ENCODE measurements around the gene PPM1F.

PPM1F gene

DNA sequence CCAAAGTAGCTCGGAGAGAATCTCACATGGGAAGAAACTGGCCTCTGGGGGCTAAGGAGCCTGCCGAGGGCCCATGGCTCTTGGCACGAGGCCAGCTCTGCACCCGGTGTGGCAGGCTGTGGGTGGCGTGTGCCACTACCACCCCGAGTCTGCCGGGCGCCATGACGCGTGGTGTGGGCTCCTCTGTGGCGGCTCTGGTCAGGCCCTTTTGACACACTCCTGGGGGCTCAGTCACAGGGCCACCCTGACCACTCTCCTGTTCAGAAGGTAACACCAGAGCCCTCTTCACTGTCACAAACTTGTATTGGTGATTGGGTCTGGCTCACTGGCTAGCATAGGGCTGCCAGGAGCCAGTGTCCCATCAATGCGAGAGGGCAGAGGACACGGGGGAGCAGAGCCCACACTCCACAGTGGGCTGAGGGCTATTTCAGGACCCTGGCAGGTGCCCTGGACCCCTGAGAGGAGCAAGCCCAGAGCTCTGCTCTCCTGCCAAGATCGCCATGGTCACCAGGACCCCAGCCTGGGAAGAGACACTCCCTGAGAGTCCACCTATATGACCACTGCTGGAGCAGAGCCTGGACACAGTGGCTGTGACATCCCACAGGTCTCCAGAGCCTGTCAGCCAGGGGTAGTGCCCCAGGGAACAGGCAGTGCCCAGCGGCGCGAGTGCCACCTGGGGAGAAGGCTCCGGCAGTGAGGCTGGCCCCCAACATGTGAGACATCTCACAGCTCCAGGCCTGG is 8.6 kb upstream of the PPM1F start:
- DNase-seq (ENCODE audit: low read depth in 2 of 2, low spot score in 1 of 2) = no peak

DNA sequence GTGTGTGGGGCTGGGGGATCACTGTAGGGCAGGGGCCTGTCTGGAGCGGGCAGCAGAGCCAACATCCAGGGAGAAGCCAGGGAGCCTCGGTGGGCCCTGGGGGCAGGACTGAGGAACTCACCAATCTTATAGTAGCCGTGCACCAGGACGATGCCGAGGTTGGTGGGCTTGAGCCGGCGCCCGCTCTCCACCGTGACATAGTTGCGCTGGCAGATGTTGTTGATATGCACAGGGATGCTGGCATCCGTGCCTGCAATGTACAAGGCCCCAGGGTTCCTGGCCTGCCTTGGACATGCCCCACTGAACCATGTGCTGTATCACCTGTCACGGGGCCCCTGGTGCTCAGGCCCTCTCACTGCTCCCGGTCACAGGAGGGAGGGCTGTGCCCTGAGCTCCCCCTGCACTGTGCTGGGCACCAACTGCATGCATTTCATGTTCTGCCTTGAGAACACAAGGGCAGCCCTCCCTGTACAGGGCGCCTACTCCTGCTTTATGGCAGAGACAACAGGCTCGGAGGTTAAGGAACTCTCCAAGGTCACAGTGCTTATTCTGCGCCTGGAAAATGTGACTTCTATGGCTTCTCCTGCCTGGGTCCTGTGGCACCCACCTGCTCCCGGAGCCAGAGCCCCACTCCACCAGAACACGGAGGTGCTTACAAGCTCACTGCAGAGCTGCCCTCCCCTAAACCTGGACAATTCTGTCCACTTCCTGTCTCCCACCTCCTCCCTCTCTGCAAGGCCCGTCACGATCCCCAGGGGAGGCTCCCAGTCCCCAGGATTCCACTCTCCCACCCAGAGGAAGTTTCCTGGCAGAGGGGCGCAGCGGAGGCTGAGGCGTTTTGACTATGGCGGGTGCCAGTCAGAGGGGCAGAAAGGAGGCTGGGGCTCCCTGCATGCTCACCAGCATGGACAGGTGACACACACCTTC is 7.8 kb upstream of the PPM1F start:
- DNase-seq (ENCODE audit: low read depth in 2 of 2, low spot score in 1 of 2) = no peak

DNA sequence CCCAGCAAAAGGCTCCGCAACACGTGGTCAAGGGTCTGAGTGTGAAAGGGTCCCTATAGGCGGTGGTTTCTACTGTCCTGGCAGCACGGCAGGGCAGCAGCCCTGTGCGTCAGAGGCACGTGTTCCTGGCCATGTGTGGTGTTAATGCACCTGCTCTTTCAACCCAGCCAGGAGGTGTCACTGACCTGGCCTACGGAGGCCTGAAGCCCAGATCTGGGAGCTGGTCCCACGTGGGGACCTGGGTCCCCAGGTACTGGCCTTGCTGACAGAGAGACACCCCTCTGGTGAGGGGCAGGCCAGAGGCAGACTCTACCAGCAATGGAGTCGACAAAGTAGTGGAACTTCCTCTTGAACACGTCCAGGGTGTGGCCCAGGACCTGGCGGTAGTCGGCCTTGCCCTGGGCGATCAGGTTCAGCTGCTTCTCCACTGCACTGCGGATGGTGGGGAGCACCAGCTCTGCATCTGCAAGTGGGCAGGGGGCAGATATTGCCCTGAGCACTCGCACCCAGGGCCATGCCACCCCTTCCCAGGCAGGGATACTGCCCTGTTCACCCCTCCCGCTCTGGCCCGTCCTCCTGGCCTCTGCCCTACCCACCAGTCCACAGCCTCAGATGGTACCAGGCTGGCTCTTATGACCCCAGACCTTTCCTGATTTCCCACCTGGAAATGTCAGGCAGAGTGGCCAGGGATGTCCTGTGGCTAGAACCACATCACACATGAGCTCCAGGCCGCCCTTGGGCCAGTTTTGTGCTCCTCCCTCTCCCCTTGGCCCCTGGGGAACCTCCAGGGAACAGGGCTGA is 6.8 kb upstream of the PPM1F start:
- no peak for DNase-seq (ENCODE audit: low read depth in 2 of 2, low spot score in 1 of 2)

DNA sequence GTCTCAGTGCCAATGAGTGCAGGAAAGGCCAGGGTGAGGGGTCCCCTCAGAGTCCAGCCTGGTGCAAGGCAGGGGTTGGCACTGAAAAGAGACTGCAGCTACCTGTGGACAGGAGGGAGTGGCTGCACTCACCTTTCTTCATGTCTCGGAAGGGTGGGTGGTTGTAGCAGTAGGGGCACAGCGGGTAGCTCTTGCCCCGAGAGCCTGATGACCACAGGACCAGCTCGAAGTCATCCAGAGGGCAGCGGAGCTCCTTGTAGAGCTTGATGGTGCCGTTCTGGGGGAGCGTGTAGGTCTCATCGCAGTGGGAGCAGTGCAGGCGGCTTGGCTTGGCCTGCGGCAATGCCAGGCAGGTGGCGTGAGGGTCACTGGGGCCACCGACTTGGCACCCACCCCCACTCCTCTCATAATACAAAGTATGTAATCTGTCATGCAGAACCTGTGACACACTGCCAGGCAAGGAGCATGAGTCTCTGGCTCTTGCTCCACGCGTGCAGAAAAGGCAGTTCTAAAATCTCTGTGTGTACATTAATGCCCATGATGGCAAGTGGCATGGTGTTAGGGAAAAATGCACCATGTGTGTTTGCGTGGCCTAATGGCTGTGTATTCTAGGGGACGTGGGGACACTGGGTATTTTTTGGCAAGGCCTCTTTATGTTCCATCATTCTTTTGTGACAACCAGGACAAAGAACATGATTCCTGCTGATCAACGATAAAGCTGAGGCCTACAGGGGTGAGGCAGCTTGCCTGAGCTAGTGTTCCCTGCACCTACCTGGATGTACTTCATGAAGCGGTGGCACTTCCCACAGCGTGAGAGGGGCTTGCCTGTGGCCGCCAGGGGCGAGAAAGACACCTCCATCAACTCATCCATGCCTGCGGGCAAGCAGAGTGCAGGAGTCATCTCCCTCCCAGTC is 6.0 kb upstream of the PPM1F start:
- no peak for DNase-seq (ENCODE audit: low read depth in 2 of 2, low spot score in 1 of 2)

DNA sequence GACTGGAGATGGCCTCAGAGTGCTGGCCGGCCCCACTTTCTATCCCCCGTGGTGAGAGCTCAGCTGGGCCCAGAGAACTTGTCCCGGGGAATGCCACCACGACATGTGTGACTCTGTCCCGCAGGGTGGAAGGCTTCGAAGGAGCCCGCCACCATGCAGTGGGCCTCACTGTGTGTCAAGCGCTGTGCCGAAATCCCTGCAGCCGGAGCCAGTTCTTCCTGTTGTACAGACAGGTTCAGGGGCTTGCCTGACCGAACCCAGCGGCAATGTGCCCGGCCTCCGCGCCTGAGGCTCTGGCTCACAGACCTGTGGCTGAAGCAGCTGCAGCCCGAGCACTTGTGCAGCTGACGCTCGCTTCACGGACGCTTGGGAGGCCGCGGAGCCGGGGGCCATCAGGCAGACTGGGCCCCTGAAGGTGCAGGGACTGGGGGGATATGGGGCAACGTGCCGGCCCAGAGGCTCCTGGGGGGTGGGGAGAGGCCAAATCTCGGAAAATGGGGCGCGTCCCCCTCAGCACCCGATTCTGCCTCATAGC is 650 bp downstream of the PPM1F start:
- DNase-seq (ENCODE audit: low read depth in 2 of 2, low spot score in 1 of 2) = no peak

DNA sequence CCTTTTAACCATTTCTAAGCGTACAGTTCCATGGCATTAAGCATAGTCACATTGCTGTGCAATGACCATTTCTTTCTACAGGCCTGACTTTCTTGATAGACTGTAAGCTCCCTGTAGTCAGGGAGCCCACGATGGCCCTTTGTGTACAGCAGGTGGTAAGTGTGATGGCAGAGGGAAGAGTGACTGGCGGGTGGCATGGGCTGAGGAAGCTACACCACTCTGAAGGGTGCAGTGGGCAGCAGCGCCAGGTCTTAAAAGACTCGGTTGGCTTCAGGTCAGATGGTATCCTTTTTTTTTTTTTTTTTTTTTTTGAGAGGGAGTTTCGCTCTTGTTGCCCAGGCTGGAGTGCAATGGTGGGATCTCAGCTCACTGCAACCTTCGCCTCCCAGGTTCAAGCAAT is 1.6 kb downstream of the PPM1F start:
- no peak for DNase-seq (ENCODE audit: low read depth in 2 of 2, low spot score in 1 of 2)

DNA sequence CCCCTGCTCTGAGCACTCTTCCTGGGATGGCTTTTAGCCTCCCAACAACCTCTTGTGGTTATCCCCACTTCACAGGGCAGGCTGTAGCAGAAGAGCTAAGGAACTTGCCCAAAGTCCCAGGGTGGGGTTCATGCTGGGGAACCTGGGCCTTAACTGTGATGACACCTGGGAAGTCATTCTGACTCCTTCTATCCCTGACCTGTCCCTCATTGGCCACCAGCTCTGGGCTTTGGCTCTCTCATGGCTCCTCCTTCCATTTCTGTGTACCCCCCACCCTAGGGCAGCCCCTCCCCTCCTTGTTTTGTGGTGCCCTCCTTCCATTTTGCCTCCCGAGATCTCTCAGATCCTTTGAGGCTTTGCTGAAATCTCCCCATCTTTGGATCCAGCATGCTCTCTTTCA is 2.7 kb downstream of the PPM1F start:
- DNase-seq (ENCODE audit: low read depth in 2 of 2, low spot score in 1 of 2) = no peak

DNA sequence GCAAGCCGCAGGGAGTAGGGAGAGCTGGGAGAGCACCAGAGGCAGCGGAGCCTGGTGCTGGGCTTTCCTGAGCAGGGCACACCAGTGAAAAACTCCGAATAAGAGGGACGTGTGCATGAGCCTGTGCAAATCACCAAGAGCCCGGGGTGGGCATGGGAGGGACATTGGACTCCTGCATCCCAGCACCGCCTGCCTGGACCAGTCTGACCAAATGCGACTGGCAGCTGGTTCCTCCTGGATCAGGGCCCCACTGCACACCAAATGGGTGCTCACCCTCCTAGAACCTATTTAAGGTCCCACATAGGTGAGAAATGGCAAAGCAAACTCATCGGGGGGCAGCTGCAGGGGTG is 3.1 kb downstream of the PPM1F start:
- no peak for DNase-seq (ENCODE audit: low read depth in 2 of 2, low spot score in 1 of 2)

DNA sequence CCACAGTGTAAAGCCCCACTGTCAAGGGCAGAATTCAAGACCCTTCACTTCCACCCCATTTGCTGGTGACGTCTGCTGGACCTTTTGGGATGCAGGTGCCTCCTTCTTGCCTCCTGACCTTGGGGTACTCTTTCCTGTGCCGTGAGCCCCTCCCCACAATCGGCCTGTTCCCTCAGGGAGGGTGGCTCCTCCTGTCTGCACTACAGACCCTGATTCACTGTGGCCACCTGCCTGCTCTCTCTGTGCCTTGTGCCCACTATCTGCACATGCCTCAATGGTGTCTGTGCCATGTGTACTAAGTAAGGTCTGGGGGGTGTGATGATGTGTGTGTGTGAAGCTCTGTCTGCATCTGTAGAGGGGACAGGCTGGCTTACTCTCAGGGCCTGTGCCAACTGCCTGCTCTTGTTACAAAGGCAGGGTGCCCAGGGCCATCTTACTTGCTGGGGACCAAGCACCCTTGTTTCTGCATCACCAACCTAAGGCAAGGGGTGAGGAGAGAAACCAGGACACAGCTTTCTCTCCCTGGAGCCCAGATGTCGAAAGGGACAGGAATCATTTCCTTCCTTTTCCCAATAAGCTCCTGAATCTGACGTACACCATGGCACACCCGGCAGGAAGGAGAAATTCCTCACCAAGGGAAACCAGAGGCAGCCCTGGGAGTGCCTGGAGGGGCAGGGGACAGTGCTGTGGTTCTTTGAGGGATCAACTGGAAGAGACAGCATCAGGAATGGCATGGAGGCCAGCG is 3.7 kb downstream of the PPM1F start:
- DNase-seq (ENCODE audit: low read depth in 2 of 2, low spot score in 1 of 2) = no peak

DNA sequence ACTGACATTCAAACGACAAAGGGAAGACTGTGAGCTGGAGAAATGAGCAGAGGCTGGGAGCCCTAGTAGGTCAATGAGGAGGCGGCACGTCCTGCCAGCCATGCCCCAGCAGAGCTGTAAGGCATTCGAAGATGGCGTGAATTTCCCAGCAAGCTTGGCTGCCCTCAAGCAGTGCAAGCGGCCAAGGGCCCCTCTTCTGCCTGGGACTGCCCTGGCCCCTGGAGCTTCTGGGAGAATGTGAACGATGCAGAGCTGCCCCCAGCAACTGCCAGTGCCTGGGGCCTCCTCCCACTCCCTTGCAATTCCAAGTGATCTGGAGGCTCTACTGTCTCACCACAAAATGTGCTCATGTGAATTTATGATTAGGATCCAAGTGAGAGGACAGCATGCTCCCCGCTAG is 4.3 kb downstream of the PPM1F start:
- no peak for DNase-seq (ENCODE audit: low read depth in 2 of 2, low spot score in 1 of 2)

DNA sequence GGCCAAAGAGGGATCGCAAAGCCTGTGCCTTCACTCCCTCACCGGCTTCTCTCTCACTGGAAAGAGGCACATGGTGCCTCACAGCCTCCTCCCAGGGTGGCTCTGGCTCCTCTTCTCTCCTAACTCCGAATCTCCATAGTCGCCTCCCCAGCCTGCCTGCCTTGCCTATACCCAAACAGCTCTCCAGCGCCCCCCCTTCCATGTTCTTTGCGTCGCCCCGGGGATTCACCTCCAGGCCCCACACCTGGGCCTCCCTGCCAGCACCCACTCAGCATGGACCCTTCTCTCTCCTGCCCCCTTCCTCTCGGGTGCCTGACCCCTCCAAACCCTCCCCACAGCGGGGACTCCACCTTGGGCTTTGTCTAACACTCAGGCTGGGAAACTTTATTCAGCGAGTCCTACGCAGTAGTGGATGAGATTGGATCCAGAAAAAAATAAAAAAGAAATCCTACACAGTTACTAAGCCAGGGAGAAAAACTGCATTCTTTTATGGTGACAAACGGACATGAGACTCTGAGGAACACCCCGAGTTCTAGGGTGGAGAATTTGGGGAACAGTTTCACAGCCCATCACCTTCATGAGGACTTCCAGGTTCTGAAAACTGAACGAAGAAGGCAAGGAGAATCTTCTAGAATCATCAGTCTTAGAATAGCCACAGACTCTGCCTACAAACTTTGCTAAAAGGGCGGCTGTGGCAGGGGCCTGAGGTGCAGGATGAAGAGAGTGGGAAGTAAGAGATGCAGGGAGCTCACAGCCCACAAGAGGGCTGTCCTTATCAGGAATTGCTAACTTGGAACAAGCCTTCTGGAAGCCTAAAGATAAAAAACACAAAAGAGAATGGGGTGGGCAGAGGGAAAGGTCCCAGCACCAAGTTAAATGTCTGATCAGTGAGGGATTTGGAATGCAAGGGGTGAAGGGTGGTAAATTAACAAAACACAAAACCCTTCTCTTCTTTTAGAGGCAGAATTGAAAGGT is 5.3 kb downstream of the PPM1F start:
- no peak for DNase-seq (ENCODE audit: low read depth in 2 of 2, low spot score in 1 of 2)

DNA sequence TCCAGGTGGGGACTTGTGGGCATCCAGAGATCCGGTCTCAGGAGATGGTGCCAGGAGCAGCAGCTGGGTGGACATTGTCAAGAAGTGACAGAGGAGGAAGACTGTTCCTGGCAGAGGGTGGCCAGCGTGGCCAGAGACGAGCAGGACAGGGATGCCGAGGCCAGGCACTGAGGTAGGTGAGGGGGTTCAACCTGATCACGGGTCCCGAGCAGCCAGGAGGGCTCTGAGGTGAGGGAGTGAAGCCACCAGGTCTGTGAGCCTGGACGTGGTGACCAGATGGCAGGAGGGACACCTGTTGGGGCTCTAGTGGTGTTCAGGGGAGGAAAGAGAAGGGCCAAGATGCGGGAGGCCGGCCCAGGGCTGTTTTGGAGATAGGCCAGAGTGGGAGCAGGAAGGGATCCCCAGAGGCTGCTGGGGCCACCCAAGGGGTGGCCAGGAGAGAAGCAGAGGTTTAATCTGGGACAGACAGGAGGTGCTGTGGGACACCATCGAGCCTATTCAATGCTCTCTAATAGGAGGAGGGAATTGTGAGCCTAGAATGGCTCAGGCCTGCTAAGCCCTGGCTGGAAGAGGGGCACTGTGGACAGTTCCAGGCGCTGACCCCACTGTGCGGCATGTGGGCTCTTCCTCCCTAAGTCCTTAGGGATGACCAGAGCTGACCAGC is 6.3 kb downstream of the PPM1F start:
- DNase-seq (ENCODE audit: low read depth in 2 of 2, low spot score in 1 of 2) = no peak

DNA sequence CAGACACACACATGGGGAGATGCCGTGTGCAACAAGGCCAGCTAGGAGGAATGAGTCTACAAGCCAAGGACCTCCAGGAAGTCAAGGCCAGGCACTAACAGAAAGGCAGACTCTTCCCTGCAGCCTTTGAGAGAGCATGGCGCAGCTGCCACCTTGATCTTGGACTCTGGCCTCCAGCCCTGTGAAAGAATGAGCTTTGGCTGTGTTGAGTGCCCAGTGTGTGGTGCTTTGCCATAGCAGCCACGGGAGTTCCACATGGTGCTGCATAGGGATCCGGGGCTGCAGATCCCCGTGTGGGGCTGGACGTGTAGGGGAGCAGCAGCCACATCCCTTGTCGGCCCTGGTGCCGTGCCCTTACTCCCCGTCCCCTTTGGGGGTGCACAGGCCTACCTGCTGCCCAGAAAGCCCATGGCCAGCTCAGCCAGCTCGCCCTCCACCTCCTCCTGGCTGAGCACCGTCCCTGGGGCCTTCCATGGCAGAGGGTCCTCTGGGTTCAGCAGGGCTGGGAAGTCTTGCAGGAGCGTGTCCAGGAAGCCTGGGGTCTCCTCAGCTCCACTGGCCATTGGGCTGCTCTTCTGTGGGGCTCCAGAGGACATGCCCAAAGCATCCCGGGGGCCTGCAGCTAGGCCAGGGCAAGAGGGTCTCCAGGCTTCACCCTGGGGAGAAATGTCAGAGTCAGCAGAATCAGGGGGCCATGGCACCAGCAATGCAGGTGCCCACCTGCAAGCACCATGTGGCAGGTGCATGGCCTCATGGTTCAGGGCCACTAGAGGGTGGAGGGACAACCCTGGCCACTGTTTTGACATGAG is 7.0 kb downstream of the PPM1F start:
- DNase-seq (ENCODE audit: low read depth in 2 of 2, low spot score in 1 of 2) = no peak

DNA sequence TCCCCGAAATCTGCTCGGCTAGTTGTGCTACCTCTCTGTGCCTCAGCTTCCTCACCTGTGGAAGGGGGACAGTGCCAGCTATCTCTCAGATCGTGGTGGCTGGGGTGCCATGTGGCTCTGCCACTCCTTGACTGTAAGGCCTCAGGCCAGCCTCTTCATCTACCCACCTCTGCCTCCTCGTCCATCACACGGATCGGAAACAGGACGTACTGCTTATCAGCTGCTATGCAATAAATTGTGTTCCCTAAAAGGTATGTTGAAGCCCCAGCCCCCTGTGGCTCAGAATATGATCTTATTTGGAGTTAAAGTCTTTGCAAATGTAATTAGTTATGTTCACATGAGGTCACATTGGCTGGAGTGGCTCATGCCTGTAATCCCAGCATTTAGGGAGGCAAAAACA is 7.8 kb downstream of the PPM1F start:
- no peak for DNase-seq (ENCODE audit: low read depth in 2 of 2, low spot score in 1 of 2)

DNA sequence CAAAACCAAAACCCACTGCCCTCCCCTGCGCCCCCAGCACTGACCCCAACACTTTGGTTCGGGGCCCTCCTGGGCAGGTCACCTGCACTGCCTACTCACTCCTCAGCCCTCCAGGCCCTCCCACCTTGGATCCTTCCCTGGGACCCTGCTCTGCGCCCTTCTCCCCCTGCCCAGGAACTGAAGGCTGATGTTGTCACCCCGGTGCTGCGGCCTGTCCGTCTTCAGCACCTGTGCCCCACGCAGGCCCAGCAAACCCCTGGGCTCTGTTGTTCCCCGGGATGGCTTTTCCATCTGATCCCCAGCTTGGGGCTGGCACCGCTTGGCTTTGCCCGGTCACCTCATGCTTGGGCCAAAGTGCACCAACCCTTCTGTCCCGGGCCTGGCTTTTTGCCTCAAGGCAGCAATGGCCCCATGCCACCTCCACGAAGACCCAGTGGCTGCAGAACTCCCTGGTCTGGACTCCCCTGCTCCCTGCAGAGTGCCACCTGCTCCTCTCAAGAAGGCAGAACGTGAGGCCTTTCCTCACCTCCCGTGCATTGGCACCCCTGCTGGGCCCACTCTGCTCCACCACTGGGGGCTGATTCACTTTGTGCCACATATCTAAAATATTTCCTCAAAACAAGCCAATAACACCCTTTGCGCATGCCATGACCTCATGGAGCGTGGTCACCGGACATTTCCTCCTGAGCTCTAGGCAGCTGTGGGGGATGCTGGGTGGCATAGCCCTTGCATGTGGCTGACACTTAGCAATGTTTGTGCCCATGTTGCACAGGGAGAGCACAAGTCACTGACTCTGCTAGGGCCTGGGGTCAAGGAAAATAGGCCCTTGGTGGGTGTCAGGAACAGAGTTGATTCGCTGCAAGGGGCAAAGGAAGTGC is 8.8 kb downstream of the PPM1F start:
- DNase-seq (ENCODE audit: low read depth in 2 of 2, low spot score in 1 of 2) = no peak
